AG04450 (cell line): ENCODE results near the gene MAGEA10. TPM values are rescaled to one million over a fixed set of nuclear protein-coding genes. Genes with fewer than 3 reads are reported as not detected.

ENCODE experiments used
- CTCF ChIA-PET: fragments of 300-600, 350-600 bp; formaldehyde crosslinking; extraction: SDS; loops from one replicate; lab custom pipeline; 2022; ENCODE audit warnings: antibody characterized with exemption, inconsistent platforms; lab: Charles Lee
- POLR2A ChIA-PET: fragments of 350-600 bp; formaldehyde crosslinking; extraction: SDS; loops from one replicate; lab custom pipeline; 2021; ENCODE audit warnings: antibody characterized with exemption, inconsistent platforms; lab: Yijun Ruan, JAX
- DNase-seq: peaks from one replicate; pipeline ENCODE4 v3.0.0-alpha.2; 2011; ENCODE audit warnings: low read depth, low spot score
- H3K27ac ChIP-seq: one replicate; pipeline ENCODE4 v1.5.1; 2012; ENCODE audit warnings: low read depth, low read length, control low read depth
- H3K27me3 ChIP-seq: one replicate; pipeline ENCODE4 v1.6.0; 2012; ENCODE audit warnings: low read length; ENCODE audit not compliant: control insufficient read depth, insufficient read depth
- H3K4me3 ChIP-seq: 2 replicates; pipeline ENCODE4 v1.5.1; 2011; ENCODE audit warnings: mild to moderate bottlenecking, low read depth, low read length, control low read depth
- H3K9me3 ChIP-seq: 2 replicates; pipeline ENCODE4 v1.5.1; 2012; ENCODE audit warnings: low read length; ENCODE audit not compliant: control insufficient read depth, insufficient read depth
- polyA plus RNA-seq: library from polyadenylated mRNA; depleted of rRNA; stranded (reverse); fragments of >200 nt; gene quantifications from 2 replicates; pipeline ENCODE4 v1.2.3, GENCODE V29; 2011; rRNA removed
- TF ChIP-seq, protein P1 (sequence below): IDR thresholded peaks from 2 replicates; pipeline ENCODE4 v1.5.1; 2011; ENCODE audit warnings: low read depth, low read length, control low read depth, inconsistent platforms

Gene MAGEA10
- polyA plus RNA-seq, 1 experiment = not detected

DNA sequence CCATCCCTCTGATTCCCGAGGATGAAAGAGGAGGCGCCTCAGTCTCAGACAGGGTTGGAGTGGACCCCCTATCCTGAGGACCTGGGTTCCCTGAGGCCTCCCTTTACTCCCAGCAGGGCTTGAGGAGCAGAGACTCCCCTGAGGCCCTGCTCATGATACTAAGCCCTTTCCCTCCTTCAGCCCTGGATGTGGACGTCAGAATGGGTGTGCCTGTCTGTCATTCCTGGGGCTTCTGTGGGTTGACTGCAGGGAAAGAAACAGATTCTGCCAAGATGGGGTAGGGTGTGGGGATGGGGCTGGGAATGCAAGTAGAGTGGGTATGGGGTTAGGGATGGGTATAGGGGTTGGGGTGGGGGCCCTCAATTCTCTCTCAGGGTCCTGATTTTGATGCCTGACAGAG lies 21.1 kb downstream of the MAGEA10 start:
- CTCF ChIA-PET = no interaction called here
- POLR2A ChIA-PET = no interaction called here
- Histone ChIP-seq H3K9me3 (peaks cover 6% of the 10 kb centered on the region), H3K4me3 (no peak overlapping the region), H3K27ac (no peak overlapping the region), H3K27me3 (no peaks in the 10 kb centered on the region)
- TF ChIP-seq, protein P1, sequence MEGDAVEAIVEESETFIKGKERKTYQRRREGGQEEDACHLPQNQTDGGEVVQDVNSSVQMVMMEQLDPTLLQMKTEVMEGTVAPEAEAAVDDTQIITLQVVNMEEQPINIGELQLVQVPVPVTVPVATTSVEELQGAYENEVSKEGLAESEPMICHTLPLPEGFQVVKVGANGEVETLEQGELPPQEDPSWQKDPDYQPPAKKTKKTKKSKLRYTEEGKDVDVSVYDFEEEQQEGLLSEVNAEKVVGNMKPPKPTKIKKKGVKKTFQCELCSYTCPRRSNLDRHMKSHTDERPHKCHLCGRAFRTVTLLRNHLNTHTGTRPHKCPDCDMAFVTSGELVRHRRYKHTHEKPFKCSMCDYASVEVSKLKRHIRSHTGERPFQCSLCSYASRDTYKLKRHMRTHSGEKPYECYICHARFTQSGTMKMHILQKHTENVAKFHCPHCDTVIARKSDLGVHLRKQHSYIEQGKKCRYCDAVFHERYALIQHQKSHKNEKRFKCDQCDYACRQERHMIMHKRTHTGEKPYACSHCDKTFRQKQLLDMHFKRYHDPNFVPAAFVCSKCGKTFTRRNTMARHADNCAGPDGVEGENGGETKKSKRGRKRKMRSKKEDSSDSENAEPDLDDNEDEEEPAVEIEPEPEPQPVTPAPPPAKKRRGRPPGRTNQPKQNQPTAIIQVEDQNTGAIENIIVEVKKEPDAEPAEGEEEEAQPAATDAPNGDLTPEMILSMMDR = no peak
- DNase-seq = no peak

DNA sequence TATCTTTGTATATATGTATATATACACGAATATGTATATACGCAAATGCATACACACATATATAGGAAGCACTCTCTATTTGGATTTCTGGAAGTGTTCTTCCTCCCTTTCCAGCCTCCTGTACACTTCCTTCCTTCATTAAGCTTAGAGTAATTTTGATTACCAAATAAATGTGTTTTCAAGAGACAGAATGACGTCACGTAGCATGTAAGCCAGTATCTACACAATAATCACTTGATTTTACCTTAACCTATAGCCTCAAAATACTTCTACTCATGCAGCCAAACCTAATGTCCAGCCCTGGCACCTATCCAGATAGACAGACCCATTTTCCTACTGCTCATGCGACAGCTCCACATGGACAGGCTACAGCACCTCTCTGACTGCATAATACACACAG lies 29.9 kb downstream of the MAGEA10 start:
- no peak for DNase-seq
- Histone ChIP-seq H3K27me3 (no peaks in the 10 kb centered on the region), H3K9me3 (no peaks in the 10 kb centered on the region), H3K27ac (no peak overlapping the region), H3K4me3 (no peak overlapping the region)
- TF ChIP-seq, protein P1 = no peak
- POLR2A ChIA-PET = no interaction called here
- CTCF ChIA-PET = no interaction called here

DNA sequence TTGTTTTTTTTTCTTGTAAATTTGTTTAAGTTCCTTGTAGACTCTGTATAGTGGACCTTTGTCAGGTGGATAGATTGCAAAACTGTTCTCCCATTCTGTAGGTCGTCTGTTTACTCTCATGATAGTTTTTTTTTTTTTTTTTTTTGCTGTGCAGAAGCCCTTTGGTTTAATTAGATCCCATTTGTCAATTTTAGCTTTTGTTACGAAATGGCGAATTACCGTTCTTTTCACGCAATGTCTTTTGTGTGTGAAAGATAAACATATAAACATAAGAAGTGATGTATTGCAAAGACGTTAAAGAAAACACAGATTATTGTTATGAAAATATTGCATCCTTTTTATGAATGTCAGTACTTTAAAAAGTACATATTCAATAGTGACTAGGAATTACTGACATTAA lies 34.5 kb downstream of the MAGEA10 start:
- H3K27ac ChIP-seq = no peak overlapping the region
- POLR2A ChIA-PET = no interaction called here
- H3K27me3 ChIP-seq = no peaks in the 10 kb centered on the region
- H3K4me3 ChIP-seq = no peak overlapping the region
- H3K9me3 ChIP-seq = no peaks in the 10 kb centered on the region
- TF ChIP-seq, protein P1 = no peak
- CTCF ChIA-PET = no interaction called here
- no peak for DNase-seq

DNA sequence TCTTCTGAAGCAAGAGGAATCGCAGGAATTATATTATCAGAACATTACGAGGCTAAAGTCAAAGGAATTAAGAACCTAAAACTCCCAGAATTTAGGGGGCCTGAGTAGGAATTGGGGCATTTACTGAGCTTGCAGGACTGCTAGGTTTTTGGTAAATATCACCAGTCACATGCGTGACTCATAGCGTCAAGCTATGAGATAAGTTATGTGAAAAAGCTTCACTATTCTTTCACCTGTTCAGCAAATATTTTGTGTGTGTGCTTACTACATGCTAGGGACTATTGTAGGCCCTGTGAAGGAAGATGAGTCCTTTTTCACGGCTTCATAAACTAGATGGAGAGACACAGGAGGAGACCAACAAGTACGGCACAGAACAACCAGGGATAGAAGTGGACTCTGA lies 52.2 kb downstream of the MAGEA10 start:
- H3K27ac ChIP-seq = no peak overlapping the region
- no peak for DNase-seq
- ChIA-PET CTCF (no interaction called here), POLR2A (no interaction called here)
- no peaks in the 10 kb centered on the region for H3K27me3 ChIP-seq
- TF ChIP-seq, protein P1 = no peak
- H3K4me3 ChIP-seq = no peak overlapping the region
- no peaks in the 10 kb centered on the region for H3K9me3 ChIP-seq

Other genes with a start within 250 kb of the MAGEA10 start
- gene MAGEA4, start 225.7 kb downstream of the MAGEA10 start, polyA plus RNA-seq = not detected in 2 replicates
- 13.9 and 15.1 TPM in 2 replicates for gene GABRE, start 163.9 kb downstream of the MAGEA10 start, polyA plus RNA-seq